ENCODE results near the gene FAM3B. TPM values are rescaled to one million over a fixed set of nuclear protein-coding genes. Genes with fewer than 3 reads are reported as not detected.

FAM3B gene
- total RNA-seq, 1 experiment from 2014 or later: not detected

DNA sequence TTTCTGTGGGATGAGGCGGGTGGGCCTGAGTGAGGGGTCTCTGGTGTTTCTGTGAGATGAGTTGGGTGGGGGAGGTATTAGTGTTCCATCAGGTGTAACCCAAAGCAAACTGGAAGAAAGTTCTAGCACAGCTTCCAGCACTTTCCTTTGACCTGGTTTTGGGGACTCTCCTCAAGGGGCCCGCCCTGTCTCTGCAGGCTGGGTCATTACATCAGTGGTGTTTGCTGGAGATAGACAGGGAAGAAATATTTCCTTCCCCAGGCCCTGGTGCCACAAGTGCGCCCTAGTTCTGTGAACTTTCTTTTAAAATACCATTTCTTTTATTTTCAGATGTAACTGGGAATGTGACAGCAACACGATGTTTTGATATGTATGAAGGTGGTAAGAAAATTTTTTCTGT lies 28.8 kb downstream of the FAM3B start:
- ATAC-seq (no peak), DNase-seq (ENCODE audit: low read depth, low spot score) (no peak)
- CTCF ChIA-PET: no interaction called here
- no peak overlapping the region for H3K27ac ChIP-seq (ENCODE audit: low read length)
- H3K27me3 ChIP-seq (ENCODE audit: control insufficient read depth, insufficient read depth, low read length): peaks cover 2% of the 10 kb centered on the region
- TF ChIP-seq POLR2AphosphoS5 (IDR thresholded peaks at IDR 0.05; ENCODE audit: low read depth, low read length) (no peak), TCF7L2 (IDR thresholded peaks at IDR 0.05; ENCODE audit: low read depth, low read length) (no peak), SIN3A (IDR thresholded peaks at IDR 0.05; ENCODE audit: borderline replicate concordance, insufficient read depth, low read depth, low read length) (no peak)
- TF ChIP-seq, protein P1, sequence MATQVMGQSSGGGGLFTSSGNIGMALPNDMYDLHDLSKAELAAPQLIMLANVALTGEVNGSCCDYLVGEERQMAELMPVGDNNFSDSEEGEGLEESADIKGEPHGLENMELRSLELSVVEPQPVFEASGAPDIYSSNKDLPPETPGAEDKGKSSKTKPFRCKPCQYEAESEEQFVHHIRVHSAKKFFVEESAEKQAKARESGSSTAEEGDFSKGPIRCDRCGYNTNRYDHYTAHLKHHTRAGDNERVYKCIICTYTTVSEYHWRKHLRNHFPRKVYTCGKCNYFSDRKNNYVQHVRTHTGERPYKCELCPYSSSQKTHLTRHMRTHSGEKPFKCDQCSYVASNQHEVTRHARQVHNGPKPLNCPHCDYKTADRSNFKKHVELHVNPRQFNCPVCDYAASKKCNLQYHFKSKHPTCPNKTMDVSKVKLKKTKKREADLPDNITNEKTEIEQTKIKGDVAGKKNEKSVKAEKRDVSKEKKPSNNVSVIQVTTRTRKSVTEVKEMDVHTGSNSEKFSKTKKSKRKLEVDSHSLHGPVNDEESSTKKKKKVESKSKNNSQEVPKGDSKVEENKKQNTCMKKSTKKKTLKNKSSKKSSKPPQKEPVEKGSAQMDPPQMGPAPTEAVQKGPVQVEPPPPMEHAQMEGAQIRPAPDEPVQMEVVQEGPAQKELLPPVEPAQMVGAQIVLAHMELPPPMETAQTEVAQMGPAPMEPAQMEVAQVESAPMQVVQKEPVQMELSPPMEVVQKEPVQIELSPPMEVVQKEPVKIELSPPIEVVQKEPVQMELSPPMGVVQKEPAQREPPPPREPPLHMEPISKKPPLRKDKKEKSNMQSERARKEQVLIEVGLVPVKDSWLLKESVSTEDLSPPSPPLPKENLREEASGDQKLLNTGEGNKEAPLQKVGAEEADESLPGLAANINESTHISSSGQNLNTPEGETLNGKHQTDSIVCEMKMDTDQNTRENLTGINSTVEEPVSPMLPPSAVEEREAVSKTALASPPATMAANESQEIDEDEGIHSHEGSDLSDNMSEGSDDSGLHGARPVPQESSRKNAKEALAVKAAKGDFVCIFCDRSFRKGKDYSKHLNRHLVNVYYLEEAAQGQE (IDR thresholded peaks at IDR 0.05; ENCODE audit: insufficient read depth in 1 of 2, low read depth in 2 of 2, low read length in 1 of 2): no peak
- intact Hi-C loops (cut with micrococcal nuclease; ENCODE audit: unreplicated experiment): no loop called here
- no peaks in the 10 kb centered on the region for H3K36me3 ChIP-seq (ENCODE audit: control insufficient read depth, insufficient read depth, low read length)
- no peaks in the 10 kb centered on the region for H3K4me1 ChIP-seq (ENCODE audit: control insufficient read depth, insufficient read depth, low read length)
- POLR2A ChIA-PET: interaction anchor here (0.7 kb wide), 1 partner anchor 9 kb away, joined by 3 read pairs; no protein-coding TSS in a partner anchor
- no TSS peak for BruUV-seq (replicated peaks)
- H3K9me3 ChIP-seq (ENCODE audit: control insufficient read depth, insufficient read depth, low read depth, low read length): peaks cover 2% of the 10 kb centered on the region
- H3K4me3 ChIP-seq (ENCODE audit: low read depth in 2 of 2, low read length in 2 of 2): no peak overlapping the region
- in situ Hi-C loops (cut with HindIII; ENCODE audit: low pct_unique_long_range_greater_than_20kb, low sequenced_read_pairs): no loop called here

DNA sequence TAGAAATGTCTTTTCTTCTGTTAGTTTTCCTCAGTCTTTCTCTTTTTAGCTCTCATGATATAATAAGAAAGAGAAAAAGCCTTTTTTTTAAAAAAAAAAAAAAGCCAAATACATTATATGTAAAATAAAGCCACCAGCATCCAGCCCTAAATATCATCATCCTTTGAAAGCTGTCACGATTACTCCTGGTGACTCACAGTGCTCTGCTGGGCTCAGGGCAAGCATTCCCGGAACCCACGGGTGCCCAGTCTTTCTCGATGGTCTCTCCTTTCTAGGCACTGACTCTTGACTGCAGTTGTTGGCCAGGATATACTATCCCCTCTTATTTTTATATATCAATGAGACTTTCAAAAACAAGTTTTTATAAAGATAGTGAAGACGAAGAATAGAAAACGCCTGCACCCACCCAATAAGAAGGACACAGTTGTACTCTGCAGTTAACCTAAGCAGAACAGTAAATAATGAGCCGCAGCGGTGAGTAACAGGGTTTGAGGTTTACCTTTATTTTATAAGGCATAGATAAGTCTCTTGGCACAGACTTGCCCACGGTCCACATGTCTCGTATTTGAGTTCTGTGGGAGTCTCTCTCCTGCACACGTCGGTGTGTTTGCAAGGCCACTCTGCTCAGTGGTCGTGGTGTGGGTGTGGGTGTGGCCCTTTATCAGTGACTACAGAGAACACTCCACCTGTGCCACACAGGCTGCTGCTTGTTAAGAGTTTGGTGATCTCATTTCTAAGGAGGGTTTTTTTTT lies 29.5 kb downstream of the FAM3B start:
- TF ChIP-seq SIN3A (IDR thresholded peaks at IDR 0.05; ENCODE audit: borderline replicate concordance, insufficient read depth, low read depth, low read length) (no peak), TCF7L2 (IDR thresholded peaks at IDR 0.05; ENCODE audit: low read depth, low read length) (no peak), POLR2AphosphoS5 (IDR thresholded peaks at IDR 0.05; ENCODE audit: low read depth, low read length) (no peak)
- TF ChIP-seq, protein P1 (IDR thresholded peaks at IDR 0.05; ENCODE audit: insufficient read depth in 1 of 2, low read depth in 2 of 2, low read length in 1 of 2): no peak
- TF ChIP-seq, protein P2, sequence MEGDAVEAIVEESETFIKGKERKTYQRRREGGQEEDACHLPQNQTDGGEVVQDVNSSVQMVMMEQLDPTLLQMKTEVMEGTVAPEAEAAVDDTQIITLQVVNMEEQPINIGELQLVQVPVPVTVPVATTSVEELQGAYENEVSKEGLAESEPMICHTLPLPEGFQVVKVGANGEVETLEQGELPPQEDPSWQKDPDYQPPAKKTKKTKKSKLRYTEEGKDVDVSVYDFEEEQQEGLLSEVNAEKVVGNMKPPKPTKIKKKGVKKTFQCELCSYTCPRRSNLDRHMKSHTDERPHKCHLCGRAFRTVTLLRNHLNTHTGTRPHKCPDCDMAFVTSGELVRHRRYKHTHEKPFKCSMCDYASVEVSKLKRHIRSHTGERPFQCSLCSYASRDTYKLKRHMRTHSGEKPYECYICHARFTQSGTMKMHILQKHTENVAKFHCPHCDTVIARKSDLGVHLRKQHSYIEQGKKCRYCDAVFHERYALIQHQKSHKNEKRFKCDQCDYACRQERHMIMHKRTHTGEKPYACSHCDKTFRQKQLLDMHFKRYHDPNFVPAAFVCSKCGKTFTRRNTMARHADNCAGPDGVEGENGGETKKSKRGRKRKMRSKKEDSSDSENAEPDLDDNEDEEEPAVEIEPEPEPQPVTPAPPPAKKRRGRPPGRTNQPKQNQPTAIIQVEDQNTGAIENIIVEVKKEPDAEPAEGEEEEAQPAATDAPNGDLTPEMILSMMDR (IDR thresholded peaks at IDR 0.05): no peak
- in situ Hi-C loops (cut with HindIII; ENCODE audit: low pct_unique_long_range_greater_than_20kb, low sequenced_read_pairs): no loop called here
- no peak overlapping the region for H3K27ac ChIP-seq (ENCODE audit: low read length)
- DNase-seq (ENCODE audit: low read depth, low spot score) (no peak), ATAC-seq (no peak; the same call in 1 of the 2 replicates)
- H3K27me3 ChIP-seq (ENCODE audit: control insufficient read depth, insufficient read depth, low read length): peaks cover 2% of the 10 kb centered on the region
- H3K9me3 ChIP-seq (ENCODE audit: control insufficient read depth, insufficient read depth, low read depth, low read length): peaks cover 2% of the 10 kb centered on the region
- CTCF ChIA-PET: no interaction called here
- H3K4me3 ChIP-seq (ENCODE audit: low read depth in 2 of 2, low read length in 2 of 2): no peak overlapping the region
- no peaks in the 10 kb centered on the region for H3K36me3 ChIP-seq (ENCODE audit: control insufficient read depth, insufficient read depth, low read length)
- no TSS peak for BruUV-seq (replicated peaks)
- POLR2A ChIA-PET: interaction anchor here (0.7 kb wide), 1 partner anchor 9 kb away, joined by 3 read pairs; no protein-coding TSS in a partner anchor
- intact Hi-C loops (cut with micrococcal nuclease; ENCODE audit: unreplicated experiment): no loop called here
- H3K4me1 ChIP-seq (ENCODE audit: control insufficient read depth, insufficient read depth, low read length): no peaks in the 10 kb centered on the region
